IPS DF 19.7 (cell line): ENCODE measurements around the gene TP73.

ENCODE experiments used
- DNase-seq: peaks from one replicate; pipeline ENCODE4 v3.0.0-alpha.2; 2013; ENCODE audit warnings: low read depth, low spot score

The TP73 gene

GRCh38 chr1:3651930-3652547 is at the start of gene TP73:
TP73 (plus strand) TSS chr1:3652516; CDS start chr1:3682366, 29,850 bp downstream.
- no peak for DNase-seq

- no peak for DNase-seq
Observed at GRCh38 chr1:3603156-3603555, 49.2 kb upstream of the TP73 start.

GRCh38 chr1:3603571-3604467 is 48.5 kb upstream of the TP73 start:
- DNase-seq: no peak

- no peak for DNase-seq
Observed at GRCh38 chr1:3604468-3604974, 47.8 kb upstream of the TP73 start.

DNA sequence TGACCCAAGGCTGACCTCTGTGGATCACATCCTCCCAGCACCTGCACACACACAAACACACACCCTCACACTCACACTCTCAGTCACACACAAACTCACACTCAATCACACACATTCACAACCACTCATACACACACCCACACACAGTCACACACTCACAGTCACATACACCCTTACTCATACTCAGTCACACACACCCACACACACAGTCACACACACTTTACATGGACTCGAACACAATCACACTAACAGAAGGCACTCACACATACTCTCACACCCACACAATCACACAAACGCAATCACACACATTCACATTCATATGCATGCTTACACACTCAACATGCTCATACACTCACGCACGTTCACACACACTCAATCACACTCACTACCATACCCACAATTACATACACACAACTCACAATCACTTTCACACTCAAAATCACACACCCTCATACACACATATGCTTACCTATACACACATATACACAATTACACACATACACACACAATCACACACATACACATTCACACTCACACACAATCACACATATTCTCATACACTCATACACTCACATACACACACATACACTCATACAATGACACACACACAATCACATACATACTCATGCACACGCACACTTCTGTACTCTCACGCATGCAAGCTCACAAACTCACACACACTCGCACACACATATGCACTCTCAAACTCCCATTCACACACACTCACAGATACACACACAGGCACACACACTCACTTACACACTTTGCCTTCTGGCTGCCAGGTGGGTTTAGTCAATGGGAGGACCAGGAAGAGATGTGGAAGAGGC is 47.1 kb upstream of the TP73 start:
- no peak for DNase-seq

DNA sequence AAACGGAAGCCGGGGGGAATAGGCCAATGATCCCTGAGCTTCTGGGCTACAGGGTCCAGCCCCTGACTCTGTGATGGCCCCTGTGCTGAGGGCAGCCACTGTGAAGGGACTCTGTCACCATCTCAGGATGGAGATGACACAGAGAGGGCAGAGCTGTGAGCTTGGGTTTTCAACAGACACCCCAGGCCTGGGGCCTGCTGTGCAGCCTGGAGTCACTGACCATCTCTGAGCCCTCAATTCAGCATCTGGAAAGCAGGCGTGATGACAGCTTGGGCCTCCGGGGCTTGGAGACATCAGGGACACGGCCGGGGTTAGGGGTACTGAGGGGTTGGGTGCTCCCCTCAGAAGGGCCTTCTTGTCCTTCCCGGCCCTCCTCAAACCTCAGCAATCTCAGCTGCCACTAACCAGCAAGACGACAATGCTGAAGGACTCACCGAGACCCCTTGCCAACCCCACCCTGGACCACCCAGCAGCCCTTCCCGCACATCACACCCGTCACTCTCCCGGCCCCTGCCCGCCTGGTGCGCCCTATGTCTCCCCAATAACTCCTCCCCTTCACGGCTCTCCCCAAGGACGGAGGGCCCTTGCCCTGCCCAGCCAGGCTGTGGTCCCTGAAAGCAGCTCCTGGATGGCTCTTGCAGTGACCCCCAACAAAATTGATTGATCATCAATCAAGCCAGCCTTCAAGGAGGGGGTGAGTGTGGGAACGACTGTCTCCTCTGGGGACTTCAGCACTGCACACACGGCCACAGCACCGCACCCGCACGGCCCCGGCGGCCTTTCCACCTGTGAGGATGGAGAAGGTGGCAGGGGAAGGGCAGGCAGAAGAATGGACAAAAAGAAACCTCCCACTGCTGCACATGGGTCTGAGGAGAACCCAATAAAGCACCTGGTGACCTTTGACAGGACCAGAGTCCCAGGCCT is 45.3 kb upstream of the TP73 start:
- DNase-seq: no peak

GRCh38 chr1:3607703-3608065 is 44.6 kb upstream of the TP73 start:
- DNase-seq: no peak

DNA sequence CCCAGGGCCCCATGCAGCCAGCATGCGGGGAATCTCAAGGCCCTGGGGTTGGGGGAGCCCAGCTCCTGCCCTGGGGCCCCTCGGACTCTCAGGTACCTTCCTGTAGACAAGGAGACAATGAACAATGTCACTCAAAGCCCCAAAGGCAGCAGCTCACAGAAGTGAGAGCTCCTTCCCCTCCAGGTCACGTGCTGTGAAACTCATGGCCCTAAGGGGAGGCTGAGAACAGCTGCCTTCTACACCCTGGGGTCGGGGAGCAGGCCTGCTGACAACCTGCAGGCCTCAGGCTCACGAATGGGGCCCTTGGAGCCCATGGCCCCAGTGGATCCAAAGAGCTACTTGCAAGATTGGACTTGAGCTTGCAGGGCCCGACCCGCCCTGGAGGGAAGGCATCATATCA is 44.2 kb upstream of the TP73 start:
- DNase-seq: no peak

DNA sequence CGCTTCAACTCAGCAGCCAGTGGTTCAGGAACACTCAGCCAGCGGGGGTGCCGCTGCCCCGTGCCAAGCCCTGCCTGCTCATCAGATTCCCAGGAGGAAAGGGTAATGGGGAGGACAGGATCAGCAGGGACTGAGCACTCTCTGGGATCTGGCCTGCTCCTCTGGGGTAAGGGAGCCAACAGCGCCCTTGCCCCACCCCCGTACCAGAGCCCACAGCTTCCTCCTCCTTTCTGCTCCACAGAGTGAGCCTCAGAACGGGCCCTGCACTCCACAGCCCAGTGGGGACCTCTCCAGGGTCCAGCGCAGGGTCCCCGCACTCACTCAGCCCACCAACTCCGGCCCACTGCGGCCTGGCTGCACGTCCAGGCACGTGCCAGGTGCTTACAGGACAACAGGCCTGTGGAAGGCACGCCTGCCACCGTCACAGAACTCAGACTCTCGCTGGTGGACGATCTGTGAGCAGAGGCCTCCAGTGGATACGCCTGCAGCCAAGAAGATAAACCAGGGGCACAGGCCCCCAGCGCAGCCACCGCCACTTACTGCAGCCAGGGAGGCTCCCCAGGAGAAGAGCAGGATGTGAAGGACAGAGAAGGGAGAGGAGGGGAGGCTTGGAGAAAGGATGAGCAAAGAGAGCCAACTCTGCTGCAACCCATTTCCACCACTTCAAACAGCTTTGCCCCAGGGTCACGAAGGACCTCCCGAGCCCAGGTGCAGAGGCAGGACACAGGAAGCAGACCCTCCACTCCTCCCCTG is 43.1 kb upstream of the TP73 start:
- no peak for DNase-seq

DNA sequence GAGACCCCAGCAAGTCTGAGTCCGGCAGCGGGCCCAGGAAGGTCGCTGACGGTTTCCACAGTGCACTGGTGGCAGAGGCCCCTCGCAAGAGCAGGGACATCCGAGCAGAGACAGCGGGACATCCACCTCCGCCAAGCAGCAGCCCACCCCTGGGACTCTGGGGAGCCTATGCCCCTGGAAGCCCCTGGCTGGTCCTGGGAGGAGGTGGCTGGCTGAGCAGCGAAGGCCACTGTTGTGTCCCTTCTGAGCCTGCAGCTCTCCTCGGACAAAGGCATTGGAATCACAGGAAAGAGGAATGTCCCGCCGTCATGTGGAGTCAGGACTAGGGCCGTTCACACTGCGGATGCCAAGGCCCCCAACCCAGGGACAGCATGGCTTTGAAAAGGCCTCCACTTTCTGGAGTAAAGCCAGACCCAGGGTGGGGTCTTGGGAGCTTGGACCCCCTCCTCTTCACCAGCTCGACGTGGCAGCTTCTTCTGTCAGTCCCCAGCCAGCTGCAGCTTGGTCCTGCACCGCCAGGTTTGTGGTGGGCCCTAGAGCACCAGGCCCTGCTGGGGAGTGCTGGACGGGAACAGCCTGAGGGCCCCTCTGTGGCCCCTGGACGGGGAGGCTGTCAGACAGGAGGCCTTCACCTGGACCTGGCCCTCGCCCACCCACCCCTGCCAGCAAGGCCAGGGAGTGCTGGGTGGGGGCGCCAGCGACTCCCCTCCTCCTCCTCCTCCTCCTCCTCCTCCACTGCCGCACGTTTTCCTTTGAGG is 42.4 kb upstream of the TP73 start:
- DNase-seq: no peak

DNA sequence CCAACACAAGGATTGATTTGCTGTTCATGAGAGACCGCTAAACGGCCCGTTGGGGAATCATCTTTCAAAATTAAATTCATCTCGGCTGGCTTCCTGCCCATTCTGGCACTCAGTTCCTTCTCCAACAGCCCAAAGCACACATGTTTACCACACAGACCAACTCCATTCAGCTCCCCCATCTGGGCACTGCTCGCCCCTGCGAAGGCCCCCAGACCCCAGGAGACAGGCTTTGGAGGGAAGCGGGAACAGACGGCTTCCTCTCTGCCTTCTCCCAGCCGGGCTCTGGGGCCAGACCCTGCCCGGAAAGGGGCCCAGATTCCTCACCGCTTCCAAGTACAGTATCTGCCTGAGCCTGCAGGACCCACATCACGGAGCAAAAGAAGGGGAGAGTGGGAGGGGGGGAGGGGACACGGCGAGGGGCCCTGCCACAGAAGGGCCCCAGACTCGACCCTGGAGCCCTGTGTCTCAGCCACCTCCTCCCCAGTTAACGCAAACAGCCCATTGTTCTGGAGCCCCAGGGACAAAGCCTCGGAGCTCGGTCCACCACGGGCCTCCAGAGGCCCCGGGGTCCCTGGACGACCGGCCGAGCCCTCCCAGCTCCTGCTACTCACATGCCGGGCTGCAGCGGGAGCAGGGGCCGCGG is 41.7 kb upstream of the TP73 start:
- no peak for DNase-seq

- no peak for DNase-seq
Observed at GRCh38 chr1:3611170-3612019, 40.9 kb upstream of the TP73 start, which contains the start of gene MEGF6. MEGF6 (minus strand) TSS chr1:3611508; CDS start chr1:3611268, 240 bp downstream.

GRCh38 chr1:3612123-3612522 is 40.2 kb upstream of the TP73 start:
- DNase-seq: no peak

DNA sequence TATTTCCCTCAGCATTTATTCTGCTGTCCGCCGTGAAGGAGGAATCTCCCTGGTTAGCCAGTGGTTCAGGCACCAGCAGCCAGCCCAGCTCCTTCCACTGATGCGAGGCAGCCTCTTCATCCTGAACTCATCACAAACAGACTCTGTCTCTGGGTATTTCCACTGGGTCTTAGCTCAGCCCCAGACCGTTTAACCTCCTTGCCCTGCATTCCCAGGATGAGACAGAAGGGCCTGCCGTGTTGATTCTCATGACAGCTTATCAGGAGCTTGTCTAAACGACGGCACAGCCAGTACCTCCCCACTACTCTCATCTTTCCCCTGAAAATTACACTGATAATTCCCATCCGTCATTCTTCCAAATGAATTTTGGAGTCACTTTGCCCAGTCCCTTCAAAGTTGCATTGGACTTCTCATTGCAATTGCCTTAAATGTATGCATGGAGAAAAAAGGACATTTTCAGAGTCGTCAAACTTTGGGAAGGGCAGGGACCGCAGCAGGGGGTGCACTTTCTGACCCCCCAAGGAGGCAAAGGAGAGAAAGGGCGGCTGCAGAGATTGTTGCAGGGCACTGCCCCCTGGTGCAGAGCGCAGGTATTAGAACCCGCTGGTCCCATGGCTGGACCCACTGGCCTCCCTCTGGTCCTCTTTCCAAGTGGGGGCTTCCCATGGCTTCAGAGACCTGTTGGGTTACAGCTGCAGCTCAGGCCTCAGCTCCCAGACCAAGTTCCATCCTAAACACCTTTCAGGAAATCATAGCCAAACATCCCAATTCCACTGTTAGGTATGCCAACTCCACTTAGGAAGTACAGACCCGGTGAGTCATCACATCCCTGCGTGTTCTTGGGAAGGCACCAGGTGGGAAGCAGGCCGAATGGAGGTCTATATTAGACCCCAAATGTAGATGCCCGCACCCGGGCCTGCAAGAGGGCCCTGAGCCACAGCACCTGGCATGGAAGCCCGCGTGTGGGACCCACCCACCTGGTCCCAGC is 37.3 kb upstream of the TP73 start:
- DNase-seq: no peak

GRCh38 chr1:3616861-3617260 is 35.5 kb upstream of the TP73 start:
- DNase-seq: no peak

DNA sequence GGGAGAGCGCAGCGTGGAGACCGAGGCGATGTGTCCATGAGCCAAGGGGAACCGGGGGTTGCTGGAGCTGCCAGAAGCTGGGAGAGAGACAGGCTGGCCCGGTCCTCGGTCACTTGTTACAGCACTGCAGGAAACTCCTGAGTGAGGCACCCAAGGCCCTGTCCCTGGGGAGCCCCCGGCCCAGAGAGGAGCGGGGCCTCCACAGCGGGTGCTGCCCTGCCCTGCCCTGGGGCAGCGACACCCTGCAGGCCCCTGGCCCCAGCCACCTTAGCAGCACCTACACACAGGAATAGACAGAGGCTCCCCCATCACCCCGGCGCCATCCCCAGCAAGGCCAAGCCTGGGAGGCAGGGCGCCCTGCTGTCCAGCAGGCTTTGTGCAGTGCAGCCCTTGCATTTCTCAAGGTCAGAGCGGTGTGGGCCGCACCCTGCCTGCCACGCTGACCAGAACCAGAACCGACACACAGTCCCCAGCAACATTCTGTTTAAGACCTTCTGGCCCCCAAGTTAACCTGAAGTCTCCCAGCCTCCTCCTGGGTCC is 34.4 kb upstream of the TP73 start:
- DNase-seq: no peak

DNA sequence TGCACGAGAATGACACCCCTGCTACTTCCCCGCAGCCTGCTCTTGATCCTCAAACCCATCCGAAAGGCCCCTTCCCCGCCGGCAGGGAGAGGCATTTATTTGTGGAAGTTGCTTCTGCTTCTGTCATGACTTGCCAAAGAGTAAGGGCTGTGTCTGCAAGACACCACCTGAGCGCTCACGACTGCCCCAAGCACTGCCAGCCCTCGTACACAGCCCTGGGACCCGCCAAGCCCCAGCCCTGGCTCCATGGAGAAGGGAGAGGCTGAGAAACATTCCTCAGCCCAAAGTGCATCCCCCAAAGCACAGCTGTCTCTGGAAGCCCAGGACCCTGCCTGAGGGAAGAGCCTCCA is 33.8 kb upstream of the TP73 start:
- no peak for DNase-seq
